ENCODE measurements around the gene GCSAML.
"Not testable (repeated sequence)": the region's sequence is repeated elsewhere in the genome, so short reads cannot be mapped to it uniquely, and the experiment has no call there.

GCSAML gene

GRCh38 chr1:247518613-247518891 lies 30.4 kb upstream of the GCSAML start:
- Histone ChIP-seq H3K4me1 (ENCODE audit: low read length) (no peaks in the 10 kb centered on the region), H3K79me2 (ENCODE audit: low read length) (no peaks in the 10 kb centered on the region), H3K36me3 (replicated peaks; ENCODE audit: low read depth, low read length) (no peaks in the 10 kb centered on the region), H3K27ac (ENCODE audit: low read length) (no peak overlapping the region), H3K27me3 (ENCODE audit: low read depth, low read length) (no peaks in the 10 kb centered on the region), H3K9ac (ENCODE audit: low read length) (no peak overlapping the region), H2AFZ (ENCODE audit: low read depth, low read length) (no peak overlapping the region), H3K4me3 (ENCODE audit: low read length) (no peak overlapping the region), H3K4me2 (ENCODE audit: low read length) (no peak overlapping the region), H3K9me3 (ENCODE audit: insufficient read depth, low read length) (0 out of 2 replicates have a peak, but pooled peaks cover 4% of the 10 kb centered on the region), H4K20me1 (ENCODE audit: insufficient read depth, low read length) (no peaks in the 10 kb centered on the region)
- TF ChIP-seq EZH2phosphoT487 (IDR thresholded peaks at IDR 0.05; ENCODE audit: low read depth), result no peak
- TF ChIP-seq CTCF (IDR thresholded peaks at IDR 0.05; ENCODE audit: low read depth, low read length), result no peak

GRCh38 chr1:247521886-247522285 lies 27.0 kb upstream of the GCSAML start:
- H3K9ac ChIP-seq (ENCODE audit: low read length); H3K4me1 ChIP-seq (ENCODE audit: low read length); H3K9me3 ChIP-seq (ENCODE audit: insufficient read depth, low read length); H3K4me2 ChIP-seq (ENCODE audit: low read length); H3K27ac ChIP-seq (ENCODE audit: low read length); H3K36me3 ChIP-seq (replicated peaks; ENCODE audit: low read depth, low read length); H4K20me1 ChIP-seq (ENCODE audit: insufficient read depth, low read length); H3K79me2 ChIP-seq (ENCODE audit: low read length); H3K4me3 ChIP-seq (ENCODE audit: low read length); H2AFZ ChIP-seq (ENCODE audit: low read depth, low read length): not testable (repeated sequence)
- peaks cover 25% of the 10 kb centered on the region for H3K27me3 ChIP-seq (ENCODE audit: low read depth, low read length)

- no peaks in the 10 kb centered on the region for H3K79me2 ChIP-seq (ENCODE audit: low read length)
- H4K20me1 ChIP-seq (ENCODE audit: insufficient read depth, low read length), result no peaks in the 10 kb centered on the region
- no peaks in the 10 kb centered on the region for H3K9me3 ChIP-seq (ENCODE audit: insufficient read depth, low read length)
- H3K9ac ChIP-seq (ENCODE audit: low read length), result no peak overlapping the region
- no peak overlapping the region for H3K27ac ChIP-seq (ENCODE audit: low read length)
- H3K4me2 ChIP-seq (ENCODE audit: low read length), result no peak overlapping the region
- H3K36me3 ChIP-seq (replicated peaks; ENCODE audit: low read depth, low read length), result no peaks in the 10 kb centered on the region
- no peak overlapping the region for H2AFZ ChIP-seq (ENCODE audit: low read depth, low read length)
- TF ChIP-seq CTCF (IDR thresholded peaks at IDR 0.05; ENCODE audit: low read depth, low read length) (no peak), EZH2phosphoT487 (IDR thresholded peaks at IDR 0.05; ENCODE audit: low read depth) (no peak)
- peaks cover 6% of the 10 kb centered on the region for H3K4me1 ChIP-seq (ENCODE audit: low read length)
- H3K27me3 ChIP-seq (ENCODE audit: low read depth, low read length), result peaks cover 27% of the 10 kb centered on the region
- H3K4me3 ChIP-seq (ENCODE audit: low read length), result no peak overlapping the region
Measured at GRCh38 chr1:247528812-247529474, 20.0 kb upstream of the GCSAML start.

- no peaks in the 10 kb centered on the region for H3K9me3 ChIP-seq (ENCODE audit: insufficient read depth, low read length)
- H3K9ac ChIP-seq (ENCODE audit: low read length), result no peak overlapping the region
- no peaks in the 10 kb centered on the region for H3K36me3 ChIP-seq (replicated peaks; ENCODE audit: low read depth, low read length)
- H2AFZ ChIP-seq (ENCODE audit: low read depth, low read length), result no peak overlapping the region
- H3K4me2 ChIP-seq (ENCODE audit: low read length), result no peak overlapping the region
- H3K27me3 ChIP-seq (ENCODE audit: low read depth, low read length), result peaks cover 20% of the 10 kb centered on the region
- H3K79me2 ChIP-seq (ENCODE audit: low read length), result no peaks in the 10 kb centered on the region
- TF ChIP-seq CTCF (IDR thresholded peaks at IDR 0.05; ENCODE audit: low read depth, low read length) (no peak), EZH2phosphoT487 (IDR thresholded peaks at IDR 0.05; ENCODE audit: low read depth) (no peak)
- H3K4me3 ChIP-seq (ENCODE audit: low read length), result no peak overlapping the region
- H3K4me1 ChIP-seq (ENCODE audit: low read length), result peaks cover 6% of the 10 kb centered on the region
- no peak overlapping the region for H3K27ac ChIP-seq (ENCODE audit: low read length)
- H4K20me1 ChIP-seq (ENCODE audit: insufficient read depth, low read length), result no peaks in the 10 kb centered on the region
Measured at GRCh38 chr1:247529771-247530355, 19.1 kb upstream of the GCSAML start.
